Neural cell (in vitro differentiated cells): Measurements from ENCODE around the gene C14orf180. TPM values are rescaled to one million over a fixed set of nuclear protein-coding genes. Genes with fewer than 3 reads are reported as not detected.

Experiments used
- H2AFZ ChIP-seq: fragments of 200-600, 300-800 bp; sonication (generic), shearing (Covaris generic); 2 replicates; pipeline ENCODE4 v1.6.0; 2014; ENCODE audit warnings: low read depth, mild to moderate bottlenecking, antibody characterized with exemption, low read length, moderate library complexity
- H3F3A ChIP-seq: fragments of 200-600 bp; shearing (Covaris generic); 2 replicates; pipeline ENCODE4 v1.6.1; 2016; ENCODE audit warnings: mild to moderate bottlenecking, moderate library complexity, mixed read lengths, antibody characterized with exemption, low read length; ENCODE audit not compliant: insufficient read depth, poor library complexity, severe bottlenecking
- H3K27ac ChIP-seq: fragments of 200-600, 300-800 bp; sonication (generic), shearing (Covaris generic); 2 replicates; pipeline ENCODE4 v1.5.1; 2014; ENCODE audit warnings: mild to moderate bottlenecking, low read length, moderate library complexity
- H3K27me3 ChIP-seq: fragments of 300-800, 200-600 bp; sonication (generic), shearing (Covaris generic); 2 replicates; pipeline ENCODE4 v1.6.0; 2014; ENCODE audit warnings: mild to moderate bottlenecking, low read depth, low read length, moderate library complexity; ENCODE audit not compliant: insufficient read depth
- H3K36me3 ChIP-seq: fragments of 300-800, 200-600 bp; sonication (generic), shearing (Covaris generic); 2 replicates; pipeline ENCODE4 v1.5.1; 2014; ENCODE audit warnings: mild to moderate bottlenecking, antibody characterized with exemption, low read length, moderate library complexity; ENCODE audit not compliant: insufficient read depth
- H3K4me2 ChIP-seq: fragments of 300-800, 200-600 bp; sonication (generic), shearing (Covaris generic); 2 replicates; pipeline ENCODE4 v1.6.0; 2014; ENCODE audit warnings: mild to moderate bottlenecking, low read length
- H3K4me3 ChIP-seq: fragments of 300-800, 200-600 bp; sonication (generic), shearing (Covaris generic); 2 replicates; pipeline ENCODE4 v1.5.1; 2014; ENCODE audit warnings: mild to moderate bottlenecking, low read length, moderate library complexity
- H3K79me2 ChIP-seq: fragments of 200-600 bp; shearing (Covaris generic); replicated peaks from 2 replicates; pipeline ENCODE4 v1.6.0; 2014; ENCODE audit warnings: mild to moderate bottlenecking, low read length, moderate library complexity; ENCODE audit not compliant: insufficient read depth
- H3K9ac ChIP-seq: fragments of 300-800, 200-600 bp; sonication (generic), shearing (Covaris generic); 2 replicates; pipeline ENCODE4 v1.6.1; 2016; ENCODE audit warnings: mild to moderate bottlenecking, low read length, mixed read lengths
- H3K9me2 ChIP-seq: fragments of 200-600 bp; shearing (Covaris generic); 2 replicates; pipeline ENCODE4 v1.6.1; 2016; ENCODE audit warnings: mild to moderate bottlenecking, low read length, mixed read lengths; ENCODE audit not compliant: insufficient read depth
- H3K9me3 ChIP-seq: fragments of 200-600, 300-800 bp; sonication (generic), shearing (Covaris generic); 2 replicates; pipeline ENCODE4 v1.6.1; 2016; ENCODE audit warnings: mild to moderate bottlenecking, mixed run types, low read length, moderate library complexity, mixed read lengths
- H4K20me1 ChIP-seq: fragments of 200-600 bp; shearing (Covaris generic); 2 replicates; pipeline ENCODE4 v1.6.1; 2016; ENCODE audit warnings: mild to moderate bottlenecking, mixed run types; ENCODE audit not compliant: insufficient read depth
- CTCF ChIP-seq: fragments of 450-650 bp; IDR thresholded peaks from 2 replicates; pipeline ENCODE4 v1.5.1; 2014; ENCODE audit warnings: antibody characterized with exemption, mild to moderate bottlenecking, moderate library complexity; ENCODE audit not compliant: poor library complexity, severe bottlenecking
- EP300 ChIP-seq: fragments of 450-650 bp; conservative IDR thresholded peaks from 2 replicates; pipeline ENCODE4 v1.6.1; 2014; ENCODE audit warnings: antibody characterized with exemption, mild to moderate bottlenecking, moderate library complexity; ENCODE audit not compliant: poor library complexity, severe bottlenecking
- EZH2 ChIP-seq: fragments of 200-600, 300-800 bp; shearing (Covaris generic), sonication (generic); IDR thresholded peaks from 2 replicates; pipeline ENCODE4 v1.6.1; 2014; ENCODE audit warnings: antibody characterized with exemption, low read length, borderline replicate concordance, mild to moderate bottlenecking; ENCODE audit not compliant: insufficient read depth, poor library complexity, severe bottlenecking
- MXI1 ChIP-seq: fragments of 450-650 bp; conservative IDR thresholded peaks from 2 replicates; pipeline ENCODE4 v1.6.1; 2014; ENCODE audit warnings: antibody characterized with exemption, mild to moderate bottlenecking; ENCODE audit not compliant: poor library complexity, severe bottlenecking
- POLR2AphosphoS5 ChIP-seq: IDR thresholded peaks from 2 replicates; pipeline ENCODE4 v1.6.1; 2012
- RAD21 ChIP-seq: fragments of 450-650 bp; conservative IDR thresholded peaks from 2 replicates; pipeline ENCODE4 v1.6.1; 2014; ENCODE audit warnings: antibody characterized with exemption, mild to moderate bottlenecking, moderate library complexity
- REST ChIP-seq: IDR thresholded peaks from 2 replicates; pipeline ENCODE4 v1.6.1; 2012; ENCODE audit warnings: borderline replicate concordance
- SMC3 ChIP-seq: fragments of 450-650 bp; conservative IDR thresholded peaks from 2 replicates; pipeline ENCODE4 v1.6.1; 2014; ENCODE audit warnings: antibody characterized with exemption, mild to moderate bottlenecking, moderate library complexity; ENCODE audit not compliant: poor library complexity
- TAF1 ChIP-seq: IDR thresholded peaks from 2 replicates; pipeline ENCODE4 v1.6.1; 2012; ENCODE audit warnings: low read depth
- polyA plus RNA-seq: library from polyadenylated mRNA; depleted of rRNA; stranded (reverse); fragments of >200 nt; gene quantifications from 2 replicates; pipeline ENCODE4 v1.2.3, GENCODE V29; 2014

Gene C14orf180
- polyA plus RNA-seq, 1 donor from 2014 or later, result not detected

GRCh38 chr14:104582005-104582404 is 2.4 kb downstream of the C14orf180 start:
- Histone ChIP-seq H3K27ac (no peak overlapping the region), H3K36me3 (no peaks in the 10 kb centered on the region)
- TF ChIP-seq EP300 (no peak), CTCF (no peak), MXI1 (no peak), REST (no peak), TAF1 (no peak), POLR2AphosphoS5 (no peak), RAD21 (no peak), SMC3 (no peak), EZH2 (no peak)

GRCh38 chr14:104582662-104583061 is 3.1 kb downstream of the C14orf180 start:
- Histone ChIP-seq H4K20me1 (no peaks in the 10 kb centered on the region), H3K27me3 (no peaks in the 10 kb centered on the region), H3K4me3 (no peak overlapping the region), H3K9ac (no peak overlapping the region), H3F3A (no peaks in the 10 kb centered on the region), H3K9me2 (no peaks in the 10 kb centered on the region), H3K79me2 (no peaks in the 10 kb centered on the region), H3K4me2 (no peak overlapping the region), H3K27ac (no peak overlapping the region), H3K9me3 (no peaks in the 10 kb centered on the region), H2AFZ (no peak overlapping the region), H3K36me3 (no peaks in the 10 kb centered on the region)
- no peak for TF ChIP-seq MXI1
- no peak for TF ChIP-seq RAD21
- TF ChIP-seq REST, result no peak
- no peak for TF ChIP-seq EZH2
- no peak for TF ChIP-seq SMC3
- TF ChIP-seq CTCF, result no peak
- no peak for TF ChIP-seq TAF1
- no peak for TF ChIP-seq POLR2AphosphoS5
- no peak for TF ChIP-seq EP300

More at GRCh38 chr14:104582005-104582404, 2.4 kb downstream of the C14orf180 start:
- Histone ChIP-seq H3K9ac (no peak overlapping the region), H2AFZ (no peak overlapping the region), H3F3A (no peaks in the 10 kb centered on the region), H3K79me2 (no peaks in the 10 kb centered on the region), H3K4me2 (no peak overlapping the region), H3K27me3 (no peaks in the 10 kb centered on the region), H4K20me1 (no peaks in the 10 kb centered on the region), H3K9me3 (no peaks in the 10 kb centered on the region), H3K9me2 (no peaks in the 10 kb centered on the region), H3K4me3 (no peak overlapping the region)
